Tibial artery (tissue), 4 donors: Measurements from ENCODE around the gene GMCL2.
A peak's percentile ranks its signal among the peaks of the same experiment; 100 is the strongest.

Experiments
- DNase-seq, 2 donors: peaks; one replicate each; pipeline ENCODE4 v3.0.0-alpha.2; 2019
- H3K27ac ChIP-seq, 2 donors: fragments of 200-600 bp; sonication (generic) in 1 of 2; 1 replicate in 1 of 2; 2 replicates in 1 of 2; pipeline ENCODE4 v1.5.1; 2018 to 2019; ENCODE audit warnings: mild to moderate bottlenecking in 1 of 2
- H3K27me3 ChIP-seq, 2 donors: fragments of 200-600 bp; sonication (generic) in 1 of 2; one replicate each; pipeline versions ENCODE4 v1.5.1 to v1.6.0; 2016 to 2019
- H3K36me3 ChIP-seq, 3 donors: fragments of 200-600 bp; sonication (generic) in 2 of 3; one replicate each; pipeline ENCODE4 v1.5.1; 2016 to 2019; ENCODE audit warnings: mild to moderate bottlenecking in 2 of 3
- H3K4me1 ChIP-seq, 4 donors: fragments of 200-600 bp; sonication (generic) in 2 of 4; 1 replicate in 3 of 4; 2 replicates in 1 of 4; pipeline ENCODE4 v1.5.1; 2016 to 2019
- H3K4me3 ChIP-seq, 2 donors: fragments of 200-600 bp; sonication (generic) in 1 of 2; 1 replicate in 1 of 2; 2 replicates in 1 of 2; pipeline ENCODE4 v1.5.1; 2018 to 2019; ENCODE audit warnings: mild to moderate bottlenecking in 2 of 2
- H3K9me3 ChIP-seq, 3 donors: fragments of 200-600 bp; sonication (generic) in 1 of 3; one replicate each; pipeline ENCODE4 v1.5.1; 2016 to 2019
- intact Hi-C: fragments of 100-400 bp; cut with DNase I; formaldehyde crosslinking; loops from one replicate; pipeline ENCODE4 v1.15.0; 2023; ENCODE audit warnings: low total_unique reads
- TF ChIP-seq, protein P1 (sequence below), 2 experiments: fragments of 200-600 bp in 1 of 2; fragments of 450-650 bp in 1 of 2; IDR thresholded peaks; one replicate each; pipeline ENCODE4 v1.5.1; 2017 to 2019; ENCODE audit warnings: antibody characterized with exemption in 2 of 2, mild to moderate bottlenecking in 1 of 2, moderate library complexity in 1 of 2

Gene GMCL2

DNA sequence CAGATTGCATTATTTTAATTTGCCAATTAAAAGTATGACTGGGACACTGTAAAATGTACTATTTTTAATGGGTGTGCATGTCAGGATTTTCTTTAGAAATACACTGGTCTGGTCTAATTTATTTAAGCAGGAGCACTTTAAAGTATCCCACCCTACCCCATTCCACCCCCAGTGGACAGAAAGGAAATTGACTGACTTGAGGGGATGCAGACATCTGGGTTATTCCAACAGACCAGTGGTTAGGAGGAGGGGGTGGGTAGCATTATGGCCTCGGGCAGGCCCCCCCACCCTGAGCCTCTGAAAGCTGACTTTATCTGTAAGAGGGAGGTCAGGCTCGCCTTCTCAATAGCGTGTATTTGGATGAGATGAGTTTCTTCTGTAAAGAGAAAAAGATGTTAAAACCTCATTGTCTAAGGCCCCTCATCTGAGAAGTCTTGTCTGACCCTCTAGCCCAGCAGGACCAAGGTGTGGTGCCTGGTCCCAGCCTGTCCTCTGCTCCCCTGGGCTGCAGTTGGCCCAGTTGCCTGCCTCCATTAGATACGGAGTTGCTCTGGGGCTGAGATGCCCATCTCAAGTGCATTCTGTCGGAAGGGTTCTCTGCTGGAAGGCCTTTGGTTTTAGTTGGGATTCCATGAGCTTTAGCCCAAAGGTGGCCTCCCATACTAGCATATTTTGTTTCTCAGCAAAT, 21.5 kb upstream of the GMCL2 start:
- Histone ChIP-seq H3K4me3 (no peak overlapping the region), H3K27me3 (no peaks in the 10 kb centered on the region), H3K36me3 (peaks cover 50 to 81% (median 74%) of the 10 kb centered on the region in 3 donors), H3K27ac (no peak overlapping the region), H3K4me1 (peaks cover 0 to 25% (median 18%) of the 10 kb centered on the region in 4 donors), H3K9me3 (no peaks in the 10 kb centered on the region)
- intact Hi-C loops = no loop called here
- TF ChIP-seq, protein P1, sequence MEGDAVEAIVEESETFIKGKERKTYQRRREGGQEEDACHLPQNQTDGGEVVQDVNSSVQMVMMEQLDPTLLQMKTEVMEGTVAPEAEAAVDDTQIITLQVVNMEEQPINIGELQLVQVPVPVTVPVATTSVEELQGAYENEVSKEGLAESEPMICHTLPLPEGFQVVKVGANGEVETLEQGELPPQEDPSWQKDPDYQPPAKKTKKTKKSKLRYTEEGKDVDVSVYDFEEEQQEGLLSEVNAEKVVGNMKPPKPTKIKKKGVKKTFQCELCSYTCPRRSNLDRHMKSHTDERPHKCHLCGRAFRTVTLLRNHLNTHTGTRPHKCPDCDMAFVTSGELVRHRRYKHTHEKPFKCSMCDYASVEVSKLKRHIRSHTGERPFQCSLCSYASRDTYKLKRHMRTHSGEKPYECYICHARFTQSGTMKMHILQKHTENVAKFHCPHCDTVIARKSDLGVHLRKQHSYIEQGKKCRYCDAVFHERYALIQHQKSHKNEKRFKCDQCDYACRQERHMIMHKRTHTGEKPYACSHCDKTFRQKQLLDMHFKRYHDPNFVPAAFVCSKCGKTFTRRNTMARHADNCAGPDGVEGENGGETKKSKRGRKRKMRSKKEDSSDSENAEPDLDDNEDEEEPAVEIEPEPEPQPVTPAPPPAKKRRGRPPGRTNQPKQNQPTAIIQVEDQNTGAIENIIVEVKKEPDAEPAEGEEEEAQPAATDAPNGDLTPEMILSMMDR (IDR thresholded peaks at IDR 0.05) = no peak
- peak in 1 of 2 donors; percentile 16 for DNase-seq

DNA sequence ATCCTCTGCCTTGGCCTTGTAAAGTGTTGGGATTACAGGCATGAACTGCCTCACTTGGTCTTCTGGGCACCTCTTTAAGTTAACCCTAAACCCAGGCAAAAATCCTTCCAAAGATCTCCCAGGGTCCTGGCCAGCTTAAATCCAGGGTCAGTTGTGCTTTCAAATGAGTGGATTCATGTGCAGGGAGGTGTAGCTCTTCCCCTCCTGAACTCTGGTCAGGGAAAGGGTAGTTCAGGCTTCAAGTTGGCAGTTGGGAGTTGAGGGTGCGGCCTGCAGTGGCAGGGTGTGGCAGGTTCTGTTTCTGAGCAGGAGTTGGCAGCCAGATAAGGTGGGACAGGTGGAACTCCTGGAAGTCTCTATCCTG, 20.7 kb upstream of the GMCL2 start:
- H3K36me3 ChIP-seq = peaks cover 50 to 73% (median 68%) of the 10 kb centered on the region in 3 donors
- peaks cover 0 to 27% (median 18%) of the 10 kb centered on the region in 4 donors for H3K4me1 ChIP-seq
- TF ChIP-seq, protein P1 (IDR thresholded peaks at IDR 0.05) = no peak
- no peaks in the 10 kb centered on the region for H3K9me3 ChIP-seq
- DNase-seq = peak in 1 of 2 donors; percentile 2
- intact Hi-C loops = no loop called here
- no peak overlapping the region for H3K27ac ChIP-seq
- H3K27me3 ChIP-seq = no peaks in the 10 kb centered on the region
- H3K4me3 ChIP-seq = no peak overlapping the region

- peak overlapping the region in 1 of 2 donors; percentile 83 for H3K27ac ChIP-seq
- H3K36me3 ChIP-seq = peaks cover 46 to 68% (median 62%) of the 10 kb centered on the region in 3 donors
- H3K4me3 ChIP-seq = no peak overlapping the region
- DNase-seq = peak in 1 of 2 donors; percentile 18
- H3K27me3 ChIP-seq = no peaks in the 10 kb centered on the region
- peaks cover 0 to 27% (median 18%) of the 10 kb centered on the region in 4 donors for H3K4me1 ChIP-seq
- H3K9me3 ChIP-seq = no peaks in the 10 kb centered on the region
- TF ChIP-seq, protein P1 (IDR thresholded peaks at IDR 0.05) = no peak
- intact Hi-C loops = no loop called here
Measured at GRCh38 chr5:178207183-178207916, 20.2 kb upstream of the GMCL2 start.

GRCh38 chr5:178206166-178207101, 19.3 kb upstream of the GMCL2 start:
- intact Hi-C loops = no loop called here
- DNase-seq = peak in 1 of 2 donors; percentile 16
- H3K27ac ChIP-seq = peak overlapping the region; percentile 83 to 90
- TF ChIP-seq, protein P1 (IDR thresholded peaks at IDR 0.05) = no peak
- H3K4me1 ChIP-seq = peaks cover 0 to 27% (median 18%) of the 10 kb centered on the region in 4 donors
- no peaks in the 10 kb centered on the region for H3K9me3 ChIP-seq
- H3K27me3 ChIP-seq = no peaks in the 10 kb centered on the region
- H3K36me3 ChIP-seq = peaks cover 37 to 58% (median 53%) of the 10 kb centered on the region in 3 donors
- peak overlapping the region; percentile 83 to 92 for H3K4me3 ChIP-seq

DNA sequence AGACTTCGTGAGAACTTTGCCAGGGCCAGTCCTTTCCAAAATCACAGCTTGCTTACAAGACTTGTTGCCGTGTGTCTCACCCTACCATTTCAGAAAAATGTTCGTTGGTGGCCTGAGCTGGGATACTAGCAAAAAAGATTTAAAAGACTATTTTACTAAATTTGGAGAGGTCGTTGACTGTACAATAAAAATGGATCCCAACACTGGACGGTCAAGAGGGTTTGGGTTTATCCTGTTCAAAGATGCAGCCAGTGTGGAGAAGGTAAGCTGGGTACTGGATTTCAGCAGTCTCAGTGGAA, 18.5 kb upstream of the GMCL2 start:
- H3K9me3 ChIP-seq = no peaks in the 10 kb centered on the region
- no peaks in the 10 kb centered on the region for H3K27me3 ChIP-seq
- peak overlapping the region; percentile 83 to 90 for H3K27ac ChIP-seq
- peak overlapping the region; percentile 83 to 92 for H3K4me3 ChIP-seq
- DNase-seq = peak in 1 of 2 donors; percentile 1
- H3K4me1 ChIP-seq = peaks cover 0 to 27% (median 18%) of the 10 kb centered on the region in 4 donors
- peaks cover 30 to 51% (median 46%) of the 10 kb centered on the region in 3 donors for H3K36me3 ChIP-seq
- TF ChIP-seq, protein P1 (IDR thresholded peaks at IDR 0.05) = no peak
- intact Hi-C loops = loop anchor here (2.0 kb wide), 1 partner anchor 51 kb away; no protein-coding TSS in a partner anchor
